K562 (cell line): Measurements from ENCODE around the gene LSP1. TPM values are rescaled to one million over a fixed set of nuclear protein-coding genes. Genes with fewer than 3 reads are reported as not detected.

Source experiments
- CC2D1A ChIP-seq: fragments of 450-650 bp; IDR thresholded peaks from 2 replicates; pipeline ENCODE4 v1.6.1; 2017; ENCODE audit warnings: mild to moderate bottlenecking
- DNMT1 ChIP-seq: fragments of 450-650 bp; IDR thresholded peaks from 2 replicates; pipeline ENCODE4 v1.6.1; 2016; ENCODE audit warnings: antibody characterized with exemption, mild to moderate bottlenecking
- ESRRB ChIP-seq: fragments of 250-450 bp; sonication (Bioruptor Pico); IDR thresholded peaks from 2 replicates; pipeline ENCODE4 v1.5.0; 2020; ENCODE audit warnings: mild to moderate bottlenecking, moderate library complexity, borderline replicate concordance
- EZH2 ChIP-seq: IDR thresholded peaks from 2 replicates; pipeline ENCODE4 v1.6.1; 2012; ENCODE audit warnings: low read depth, mild to moderate bottlenecking, inconsistent platforms, low read length, borderline replicate concordance
- HIVEP1 ChIP-seq: fragments of 250-450 bp; sonication (Bioruptor Pico); IDR thresholded peaks from 2 replicates; pipeline ENCODE4 v1.4.0; 2020; ENCODE audit warnings: mild to moderate bottlenecking
- KAT8 ChIP-seq: fragments of 450-650 bp; IDR thresholded peaks from 2 replicates; pipeline ENCODE4 v1.6.1; 2016; ENCODE audit warnings: low read depth, mild to moderate bottlenecking
- MAFG ChIP-seq: fragments of 450-650 bp; conservative IDR thresholded peaks from 2 replicates; pipeline ENCODE4 v1.6.1; 2016; ENCODE audit warnings: missing genetic modification characterization, missing compliant biosample characterization
- PHF21A ChIP-seq: fragments of 450-650 bp; IDR thresholded peaks from 2 replicates; pipeline ENCODE4 v1.6.1; 2017; ENCODE audit warnings: low read depth, borderline replicate concordance
- POLR2AphosphoS5 ChIP-seq: IDR thresholded peaks from 2 replicates; pipeline ENCODE4 v1.6.1; 2011; ENCODE audit warnings: mild to moderate bottlenecking, low read depth, low read length, moderate library complexity; ENCODE audit not compliant: control insufficient read depth, insufficient read depth
- POLR3A ChIP-seq: IDR thresholded peaks from 2 replicates; pipeline ENCODE4 v1.6.1; 2011; ENCODE audit warnings: borderline replicate concordance, mild to moderate bottlenecking, moderate library complexity; ENCODE audit not compliant: insufficient read length, insufficient read depth; ENCODE audit errors: extremely low read depth
- PTTG1 ChIP-seq: fragments of 450-650 bp; IDR thresholded peaks from 2 replicates; pipeline ENCODE4 v1.6.1; 2016; ENCODE audit warnings: low read depth, mild to moderate bottlenecking, missing genetic modification characterization, missing compliant biosample characterization
- RBFOX2 ChIP-seq: fragments of 200-400 bp; formaldehyde crosslinking; IDR thresholded peaks from 2 replicates; pipeline ENCODE4 v1.6.1; 2017; ENCODE audit warnings: low read depth, mild to moderate bottlenecking, low read length, moderate library complexity
- SMAD1 ChIP-seq: fragments of 150-350 bp; IDR thresholded peaks from 2 replicates; pipeline ENCODE4 v1.6.1; 2014; ENCODE audit warnings: low read length, low read depth; ENCODE audit not compliant: partially characterized antibody
- ZHX1 ChIP-seq: fragments of 150-350 bp; conservative IDR thresholded peaks from 2 replicates; pipeline ENCODE4 v1.6.1; 2014; ENCODE audit warnings: low read length
- ZNF274 ChIP-seq: IDR thresholded peaks from 2 replicates; pipeline ENCODE4 v1.6.1; 2011; ENCODE audit warnings: low read depth, mild to moderate bottlenecking, low read length, moderate library complexity, borderline replicate concordance
- ZNF436 ChIP-seq: fragments of 250-450, 450-650 bp; sonication (Bioruptor Pico); formaldehyde crosslinking; IDR thresholded peaks from 2 replicates; pipeline ENCODE4 v1.7.0; 2020; ENCODE audit warnings: mild to moderate bottlenecking
- ZNF57 ChIP-seq: fragments of 450-650 bp; formaldehyde crosslinking; IDR thresholded peaks from 2 replicates; pipeline ENCODE4 v1.4.0; 2020; ENCODE audit warnings: mild to moderate bottlenecking, moderate library complexity
- polyA plus RNA-seq, 8 experiments: library from polyadenylated mRNA; depleted of rRNA in 4 of 8; stranded (reverse) in 5 of 8; unstranded in 3 of 8; fragments of >200 nt; fragmentation: Nextera tagmentation in 2 of 8; fragmentation: Illumina TruSeq in 1 of 8; extraction: Ambion mirVana in 2 of 8; extraction: Trizol in 1 of 8; gene quantifications; 2 replicates each; pipeline versions ENCODE4 v1.2.1 to v1.2.3, GENCODE V29; 2011 to 2014; ENCODE audit warnings: inconsistent platforms in 1 of 8, missing spikeins in 1 of 8
- total RNA-seq, 7 experiments: library from RNA; depleted of rRNA in 6 of 7; stranded (reverse); fragments of >200 nt in 6 of 7; fragmentation: Illumina TruSeq in 2 of 7; extraction: Trizol in 2 of 7; gene quantifications; 2 replicates each; pipeline versions ENCODE4 v1.2.1 to v1.2.3, GENCODE V29; 2011 to 2021; ENCODE audit warnings: low replicate concordance in 1 of 7
- TF ChIP-seq, protein P1 (sequence below): fragments of 450-650 bp; IDR thresholded peaks from 2 replicates; pipeline ENCODE4 v1.6.1; 2017; ENCODE audit warnings: antibody characterized with exemption, mild to moderate bottlenecking

LSP1 gene
- total and polyA plus RNA-seq, 9 of the 15 experiments (the other 6 are each of a cell fraction or from before 2014, with no cell fraction given): 0.08 to 2.9 (median 0.65) TPM; not detected in 2

DNA sequence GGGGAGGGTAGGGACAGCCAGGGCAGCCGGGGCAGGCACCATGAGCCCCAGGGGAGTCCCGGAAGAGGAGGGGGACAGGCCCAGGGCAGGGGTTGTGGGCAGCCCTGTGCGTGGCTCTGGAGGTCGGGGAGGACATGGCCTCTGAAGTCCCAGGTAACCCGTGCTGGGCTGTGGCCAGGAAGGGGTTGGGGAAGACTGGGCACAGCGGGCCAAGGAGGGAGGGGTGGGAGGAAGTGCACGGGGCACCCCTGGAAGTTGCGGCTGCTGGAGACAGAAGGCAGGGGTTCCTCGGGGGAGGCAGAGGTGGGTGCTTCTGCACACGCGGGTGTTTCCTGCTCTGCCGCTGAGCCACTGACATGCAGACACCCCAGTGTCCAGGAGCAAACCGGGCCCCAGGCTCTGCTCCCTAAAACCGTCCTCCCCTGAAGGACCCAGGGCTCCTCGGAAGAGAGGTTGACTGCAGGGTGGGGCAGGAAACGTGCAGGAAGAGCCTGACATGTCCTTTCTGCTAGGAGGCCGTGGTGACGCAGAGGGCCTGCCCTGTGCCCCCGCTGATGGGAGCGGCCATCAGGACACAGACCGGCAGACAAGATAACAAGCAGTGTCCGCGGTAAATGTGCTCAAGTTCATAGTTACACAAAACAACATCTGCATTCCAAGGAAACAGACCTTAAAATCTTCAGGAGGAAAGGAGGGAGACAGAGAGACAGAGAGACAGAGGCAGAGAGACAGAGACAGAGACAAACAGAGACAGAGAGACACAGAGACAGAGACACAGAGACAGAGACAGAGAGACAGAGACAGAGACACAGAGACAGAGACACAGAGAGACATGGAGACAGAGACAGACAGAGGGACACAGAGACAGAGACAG, 8.4 kb upstream of the LSP1 start (continued):
- TF ChIP-seq, protein P1, sequence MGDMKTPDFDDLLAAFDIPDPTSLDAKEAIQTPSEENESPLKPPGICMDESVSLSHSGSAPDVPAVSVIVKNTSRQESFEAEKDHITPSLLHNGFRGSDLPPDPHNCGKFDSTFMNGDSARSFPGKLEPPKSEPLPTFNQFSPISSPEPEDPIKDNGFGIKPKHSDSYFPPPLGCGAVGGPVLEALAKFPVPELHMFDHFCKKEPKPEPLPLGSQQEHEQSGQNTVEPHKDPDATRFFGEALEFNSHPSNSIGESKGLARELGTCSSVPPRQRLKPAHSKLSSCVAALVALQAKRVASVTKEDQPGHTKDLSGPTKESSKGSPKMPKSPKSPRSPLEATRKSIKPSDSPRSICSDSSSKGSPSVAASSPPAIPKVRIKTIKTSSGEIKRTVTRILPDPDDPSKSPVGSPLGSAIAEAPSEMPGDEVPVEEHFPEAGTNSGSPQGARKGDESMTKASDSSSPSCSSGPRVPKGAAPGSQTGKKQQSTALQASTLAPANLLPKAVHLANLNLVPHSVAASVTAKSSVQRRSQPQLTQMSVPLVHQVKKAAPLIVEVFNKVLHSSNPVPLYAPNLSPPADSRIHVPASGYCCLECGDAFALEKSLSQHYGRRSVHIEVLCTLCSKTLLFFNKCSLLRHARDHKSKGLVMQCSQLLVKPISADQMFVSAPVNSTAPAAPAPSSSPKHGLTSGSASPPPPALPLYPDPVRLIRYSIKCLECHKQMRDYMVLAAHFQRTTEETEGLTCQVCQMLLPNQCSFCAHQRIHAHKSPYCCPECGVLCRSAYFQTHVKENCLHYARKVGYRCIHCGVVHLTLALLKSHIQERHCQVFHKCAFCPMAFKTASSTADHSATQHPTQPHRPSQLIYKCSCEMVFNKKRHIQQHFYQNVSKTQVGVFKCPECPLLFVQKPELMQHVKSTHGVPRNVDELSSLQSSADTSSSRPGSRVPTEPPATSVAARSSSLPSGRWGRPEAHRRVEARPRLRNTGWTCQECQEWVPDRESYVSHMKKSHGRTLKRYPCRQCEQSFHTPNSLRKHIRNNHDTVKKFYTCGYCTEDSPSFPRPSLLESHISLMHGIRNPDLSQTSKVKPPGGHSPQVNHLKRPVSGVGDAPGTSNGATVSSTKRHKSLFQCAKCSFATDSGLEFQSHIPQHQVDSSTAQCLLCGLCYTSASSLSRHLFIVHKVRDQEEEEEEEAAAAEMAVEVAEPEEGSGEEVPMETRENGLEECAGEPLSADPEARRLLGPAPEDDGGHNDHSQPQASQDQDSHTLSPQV: peak; percentile 84
- TF ChIP-seq ESRRB (CRISPR knock-in tag) (no peak), HIVEP1 (CRISPR knock-in tag) (no peak), RBFOX2 (no peak), POLR2AphosphoS5 (peak; percentile 63), PHF21A (no peak), ZNF274 (no peak), DNMT1 (no peak), EZH2 (no peak), POLR3A (no peak), ZNF436 (CRISPR knock-in tag) (no peak), ZNF57 (no peak), ZHX1 (no peak), MAFG (tag) (no peak), CC2D1A (no peak), PTTG1 (tag) (no peak), KAT8 (no peak), SMAD1 (no peak)
